ENCODE measurements around the gene MAPK10. TPM values are rescaled to one million over a fixed set of nuclear protein-coding genes. Genes with fewer than 3 reads are reported as not detected.

Gene MAPK10
- total and polyA plus RNA-seq, 4 donors, result 0.82 to 3.6 (median 2.3) TPM

DNA sequence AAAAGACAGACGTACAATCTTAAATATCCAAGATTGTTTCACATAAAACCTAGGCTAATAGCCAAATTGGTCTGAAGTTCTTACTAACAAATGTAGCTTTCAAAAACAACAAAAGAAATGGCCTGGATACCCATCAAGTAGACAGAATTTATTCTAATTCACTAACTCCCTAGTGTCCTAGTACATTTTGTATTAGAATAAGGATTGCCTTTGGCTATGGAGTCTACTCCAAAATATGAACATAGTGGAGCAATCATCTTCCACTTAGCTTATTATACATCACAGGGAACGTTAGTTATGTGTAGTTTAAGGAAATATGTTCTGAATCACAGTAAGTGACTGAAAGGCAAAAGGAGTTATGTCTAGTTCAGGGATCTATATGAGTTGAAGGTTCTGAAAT lies 81.7 kb downstream of the MAPK10 start (continued):
- TF ChIP-seq CTCF (IDR thresholded peaks at IDR 0.05; ENCODE audit: low read depth, low read length, missing input control) (no peak), RXRA (IDR thresholded peaks at IDR 0.05) (no peak), NR2F2 (IDR thresholded peaks at IDR 0.05) (no peak)

GRCh38 chr4:86274642-86275041 lies 85.2 kb downstream of the MAPK10 start:
- no peaks in the 10 kb centered on the region for H3K36me3 ChIP-seq (ENCODE audit: control insufficient read depth in 4 of 4, insufficient read depth in 3 of 4, low read depth in 1 of 4, low read length in 3 of 4)
- no peak for TF ChIP-seq RXRA (IDR thresholded peaks at IDR 0.05)
- TF ChIP-seq TAF1 (conservative IDR thresholded peaks at IDR 0.05), result no peak
- TF ChIP-seq ATF3 (IDR thresholded peaks at IDR 0.05), result no peak
- TF ChIP-seq CTCF (IDR thresholded peaks at IDR 0.05; ENCODE audit: low read depth, low read length, missing input control), result no peak
- no peak for TF ChIP-seq EGR1 (IDR thresholded peaks at IDR 0.05; ENCODE audit: low read depth in 2 of 2)
- TF ChIP-seq, protein P1, sequence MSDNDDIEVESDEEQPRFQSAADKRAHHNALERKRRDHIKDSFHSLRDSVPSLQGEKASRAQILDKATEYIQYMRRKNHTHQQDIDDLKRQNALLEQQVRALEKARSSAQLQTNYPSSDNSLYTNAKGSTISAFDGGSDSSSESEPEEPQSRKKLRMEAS (IDR thresholded peaks at IDR 0.05), result no peak
- H3K27ac ChIP-seq (ENCODE audit: low read depth in 1 of 2, low read length in 2 of 2), result no peak overlapping the region

GRCh38 chr4:86272669-86273068 lies 87.2 kb downstream of the MAPK10 start:
- DNase-seq (ENCODE audit: low spot score), result no peak
- Histone ChIP-seq H3K9ac (ENCODE audit: low read depth in 1 of 2, low read length in 2 of 2) (no peak overlapping the region), H3K4me3 (ENCODE audit: low read depth in 1 of 3, low read length in 3 of 3) (no peak overlapping the region), H3K27me3 (ENCODE audit: control insufficient read depth in 4 of 4, insufficient read depth in 4 of 4, low read length in 3 of 4) (peaks cover 0 to 3% (median 0%) of the 10 kb centered on the region in 4 donors), H3K36me3 (ENCODE audit: control insufficient read depth in 4 of 4, insufficient read depth in 3 of 4, low read depth in 1 of 4, low read length in 3 of 4) (no peaks in the 10 kb centered on the region), H3K9me3 (ENCODE audit: control insufficient read depth in 4 of 4, low read length in 3 of 4) (no peaks in the 10 kb centered on the region), H3K27ac (ENCODE audit: low read depth in 1 of 2, low read length in 2 of 2) (no peak overlapping the region), H3K4me1 (ENCODE audit: control insufficient read depth in 4 of 4, insufficient read depth in 4 of 4, low read length in 3 of 4) (no peaks in the 10 kb centered on the region)
- no peak for TF ChIP-seq GABPA (IDR thresholded peaks at IDR 0.05 in 1 of 2, conservative IDR thresholded peaks at IDR 0.05 in 1 of 2)
- no peak for TF ChIP-seq FOXA2 (IDR thresholded peaks at IDR 0.05)
- TF ChIP-seq, protein P1 (IDR thresholded peaks at IDR 0.05), result no peak
- TF ChIP-seq TAF1 (conservative IDR thresholded peaks at IDR 0.05), result no peak
- TF ChIP-seq JUND (IDR thresholded peaks at IDR 0.05), result no peak
- no peak for TF ChIP-seq HNF4G (IDR thresholded peaks at IDR 0.05)
- no peak for TF ChIP-seq SP1 (IDR thresholded peaks at IDR 0.05)
- no peak for TF ChIP-seq HNF4A (conservative IDR thresholded peaks at IDR 0.05)
- no peak for TF ChIP-seq EGR1 (IDR thresholded peaks at IDR 0.05; ENCODE audit: low read depth in 2 of 2)
- TF ChIP-seq FOXA1 (IDR thresholded peaks at IDR 0.05), result no peak
- TF ChIP-seq CTCF (IDR thresholded peaks at IDR 0.05; ENCODE audit: low read depth, low read length, missing input control), result no peak
- TF ChIP-seq RXRA (IDR thresholded peaks at IDR 0.05), result no peak
- no peak for TF ChIP-seq ATF3 (IDR thresholded peaks at IDR 0.05)
- TF ChIP-seq ZBTB33 (IDR thresholded peaks at IDR 0.05), result no peak
- no peak for TF ChIP-seq YY1 (IDR thresholded peaks at IDR 0.05)
- 84% methylated on average over 1 of the region's 1 CpG for WGBS

More at GRCh38 chr4:86274642-86275041, 85.2 kb downstream of the MAPK10 start:
- H3K4me1 ChIP-seq (ENCODE audit: control insufficient read depth in 4 of 4, insufficient read depth in 4 of 4, low read length in 3 of 4), result no peaks in the 10 kb centered on the region
- H3K27me3 ChIP-seq (ENCODE audit: control insufficient read depth in 4 of 4, insufficient read depth in 4 of 4, low read length in 3 of 4), result peaks cover 0 to 3% (median 0%) of the 10 kb centered on the region in 4 donors
- no peak overlapping the region for H3K4me3 ChIP-seq (ENCODE audit: low read depth in 1 of 3, low read length in 3 of 3)
- no peaks in the 10 kb centered on the region for H3K9me3 ChIP-seq (ENCODE audit: control insufficient read depth in 4 of 4, low read length in 3 of 4)
- H3K9ac ChIP-seq (ENCODE audit: low read depth in 1 of 2, low read length in 2 of 2), result no peak overlapping the region
- DNase-seq (ENCODE audit: low spot score), result no peak

Measured in liver (tissue), 9 donors.